Astrocyte (in vitro differentiated cells and primary cell): ENCODE data around the gene TMCO6. TPM values are rescaled to one million over a fixed set of nuclear protein-coding genes. Genes with fewer than 3 reads are reported as not detected.

ENCODE experiments used
- DNase-seq: peaks from one replicate; pipeline ENCODE4 v3.0.0-alpha.2; 2010; ENCODE audit warnings: low read depth
- FAIRE-seq: peaks from 2 replicates; lab custom pipeline; 2011; peaks lifted over from hg19 to GRCh38; lab: Jason Lieb, UNC
- H2AFZ ChIP-seq: 2 replicates; pipeline ENCODE4 v1.6.0; 2012; ENCODE audit warnings: low read depth, low read length, inconsistent platforms
- H3K27ac ChIP-seq: 2 replicates; pipeline ENCODE4 v1.5.1; 2011; ENCODE audit warnings: low read depth, low read length, inconsistent platforms
- H3K27me3 ChIP-seq: 2 replicates; pipeline ENCODE4 v1.6.0; 2011; ENCODE audit warnings: low read length, inconsistent platforms; ENCODE audit not compliant: insufficient read depth
- H3K36me3 ChIP-seq: 2 replicates; pipeline ENCODE4 v1.5.1; 2011; ENCODE audit warnings: low read length, inconsistent platforms; ENCODE audit not compliant: insufficient read depth
- H3K4me1 ChIP-seq: 2 replicates; pipeline ENCODE4 v1.5.1; 2011; ENCODE audit warnings: low read length, inconsistent platforms; ENCODE audit not compliant: insufficient read depth
- H3K4me2 ChIP-seq: 2 replicates; pipeline ENCODE4 v1.6.0; 2012; ENCODE audit warnings: low read length, inconsistent platforms
- H3K4me3 ChIP-seq: 2 replicates; pipeline ENCODE4 v1.5.1; 2011; ENCODE audit warnings: low read depth, mild to moderate bottlenecking, low read length, inconsistent platforms; ENCODE audit not compliant: insufficient read depth
- H3K79me2 ChIP-seq: 2 replicates; pipeline ENCODE4 v1.6.0; 2012; ENCODE audit warnings: mild to moderate bottlenecking, low read length, inconsistent platforms; ENCODE audit not compliant: insufficient read depth
- H3K9ac ChIP-seq: 2 replicates; pipeline ENCODE4 v1.6.0; 2012; ENCODE audit warnings: mild to moderate bottlenecking, low read length, inconsistent platforms
- H3K9me3 ChIP-seq: 2 replicates; pipeline ENCODE4 v1.5.1; 2012; ENCODE audit warnings: low read depth, mild to moderate bottlenecking, low read length, inconsistent platforms; ENCODE audit not compliant: insufficient read depth
- H4K20me1 ChIP-seq: 2 replicates; pipeline ENCODE4 v1.6.0; 2012; ENCODE audit warnings: low read length, inconsistent platforms; ENCODE audit not compliant: insufficient read depth
- H3K27ac Mint-ChIP-seq: one replicate; pipeline ENCODE4 v1.8.0; 2021; ENCODE audit warnings: mild to moderate bottlenecking, mixed read lengths; ENCODE audit not compliant: unreplicated experiment
- H3K27me3 Mint-ChIP-seq: one replicate; pipeline ENCODE4 v1.8.0; 2021; ENCODE audit warnings: low read depth, mixed read lengths; ENCODE audit not compliant: unreplicated experiment
- H3K36me3 Mint-ChIP-seq: one replicate; pipeline ENCODE4 v1.8.0; 2021; ENCODE audit warnings: low read depth, mixed read lengths; ENCODE audit not compliant: unreplicated experiment
- H3K4me1 Mint-ChIP-seq: one replicate; pipeline ENCODE4 v1.8.0; 2021; ENCODE audit warnings: low read depth, mixed read lengths; ENCODE audit not compliant: unreplicated experiment
- H3K4me3 Mint-ChIP-seq: one replicate; pipeline ENCODE4 v1.8.0; 2021; ENCODE audit warnings: mild to moderate bottlenecking, moderate library complexity, mixed read lengths; ENCODE audit not compliant: unreplicated experiment
- H3K9me3 Mint-ChIP-seq: one replicate; pipeline ENCODE4 v1.8.0; 2021; ENCODE audit warnings: mild to moderate bottlenecking, mixed read lengths; ENCODE audit not compliant: unreplicated experiment
- EZH2 ChIP-seq: IDR thresholded peaks from 2 replicates; pipeline ENCODE4 v1.6.1; 2012; ENCODE audit warnings: mild to moderate bottlenecking, low read length, inconsistent platforms; ENCODE audit not compliant: insufficient read depth
- total RNA-seq: library from RNA; stranded (reverse); gene quantifications from 2 replicates; pipeline ENCODE4 v1.2.1, GENCODE V29; 2021
- TF ChIP-seq, protein P1 (sequence below): IDR thresholded peaks from 2 replicates; pipeline ENCODE4 v1.5.1; 2011; ENCODE audit warnings: low read depth, mild to moderate bottlenecking, inconsistent platforms, low read length, moderate library complexity; ENCODE audit not compliant: insufficient read depth

The TMCO6 gene
- total RNA-seq, 1 donor from 2014 or later = 7.0 TPM

DNA sequence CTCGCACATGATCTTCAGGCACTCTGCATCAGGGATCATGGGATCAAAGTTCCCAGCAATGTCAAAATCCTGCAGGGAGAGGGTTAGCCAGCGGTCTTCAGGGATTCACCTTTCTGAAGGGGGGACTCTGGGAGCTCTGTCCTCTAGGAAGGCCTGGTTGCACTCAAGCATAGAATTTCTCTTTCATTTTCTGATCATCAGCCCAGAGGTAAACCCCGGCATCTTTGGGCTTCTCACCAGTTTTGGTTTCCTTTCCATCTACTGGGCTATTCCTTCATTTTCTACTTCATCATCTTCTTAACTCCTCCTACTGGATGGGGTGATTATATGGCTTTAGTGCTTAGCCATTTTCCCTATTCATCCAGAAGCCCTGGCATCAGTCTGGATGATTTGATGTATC, 38.7 kb downstream of the TMCO6 start:
- TF ChIP-seq, protein P1, sequence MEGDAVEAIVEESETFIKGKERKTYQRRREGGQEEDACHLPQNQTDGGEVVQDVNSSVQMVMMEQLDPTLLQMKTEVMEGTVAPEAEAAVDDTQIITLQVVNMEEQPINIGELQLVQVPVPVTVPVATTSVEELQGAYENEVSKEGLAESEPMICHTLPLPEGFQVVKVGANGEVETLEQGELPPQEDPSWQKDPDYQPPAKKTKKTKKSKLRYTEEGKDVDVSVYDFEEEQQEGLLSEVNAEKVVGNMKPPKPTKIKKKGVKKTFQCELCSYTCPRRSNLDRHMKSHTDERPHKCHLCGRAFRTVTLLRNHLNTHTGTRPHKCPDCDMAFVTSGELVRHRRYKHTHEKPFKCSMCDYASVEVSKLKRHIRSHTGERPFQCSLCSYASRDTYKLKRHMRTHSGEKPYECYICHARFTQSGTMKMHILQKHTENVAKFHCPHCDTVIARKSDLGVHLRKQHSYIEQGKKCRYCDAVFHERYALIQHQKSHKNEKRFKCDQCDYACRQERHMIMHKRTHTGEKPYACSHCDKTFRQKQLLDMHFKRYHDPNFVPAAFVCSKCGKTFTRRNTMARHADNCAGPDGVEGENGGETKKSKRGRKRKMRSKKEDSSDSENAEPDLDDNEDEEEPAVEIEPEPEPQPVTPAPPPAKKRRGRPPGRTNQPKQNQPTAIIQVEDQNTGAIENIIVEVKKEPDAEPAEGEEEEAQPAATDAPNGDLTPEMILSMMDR = no peak
- TF ChIP-seq EZH2 = no peak
- no peak overlapping the region for H3K27ac Mint-ChIP-seq
- DNase-seq (no peak), FAIRE-seq (no peak)
- Histone ChIP-seq H3K4me2 (no peak overlapping the region), H3K9ac (no peak overlapping the region), H3K36me3 (peaks cover 66% of the 10 kb centered on the region), H3K79me2 (no peaks in the 10 kb centered on the region), H3K27ac (no peak overlapping the region), H3K4me3 (no peak overlapping the region), H4K20me1 (peaks cover 6% of the 10 kb centered on the region), H3K4me1 (no peaks in the 10 kb centered on the region), H3K27me3 (no peaks in the 10 kb centered on the region), H3K9me3 (no peaks in the 10 kb centered on the region), H2AFZ (no peak overlapping the region)
- no peak overlapping the region for H3K4me3 Mint-ChIP-seq
- no peaks in the 10 kb centered on the region for H3K27me3 Mint-ChIP-seq
- H3K4me1 Mint-ChIP-seq = no peaks in the 10 kb centered on the region
- H3K9me3 Mint-ChIP-seq = no peaks in the 10 kb centered on the region
- H3K36me3 Mint-ChIP-seq = peaks cover 26% of the 10 kb centered on the region

DNA sequence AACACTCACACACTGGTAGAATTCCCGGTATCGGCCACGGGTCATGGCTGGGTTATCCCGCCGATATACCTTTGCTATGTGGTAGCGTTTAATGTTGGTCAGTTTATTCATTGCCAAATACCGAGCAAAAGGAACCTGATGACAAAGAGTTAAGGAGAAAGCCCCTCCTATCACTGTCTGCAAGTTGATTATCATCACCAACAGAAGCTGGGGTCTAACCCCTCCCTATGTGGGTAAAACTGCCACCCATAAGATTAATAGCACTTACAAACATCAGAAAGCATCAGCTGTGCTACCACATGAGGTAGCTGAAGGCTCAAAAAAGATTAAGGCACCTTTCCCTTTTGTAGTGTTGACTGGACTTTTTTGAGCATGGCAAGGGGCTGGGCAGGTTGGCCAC, 39.7 kb downstream of the TMCO6 start:
- peaks cover 68% of the 10 kb centered on the region for H3K36me3 ChIP-seq

DNA sequence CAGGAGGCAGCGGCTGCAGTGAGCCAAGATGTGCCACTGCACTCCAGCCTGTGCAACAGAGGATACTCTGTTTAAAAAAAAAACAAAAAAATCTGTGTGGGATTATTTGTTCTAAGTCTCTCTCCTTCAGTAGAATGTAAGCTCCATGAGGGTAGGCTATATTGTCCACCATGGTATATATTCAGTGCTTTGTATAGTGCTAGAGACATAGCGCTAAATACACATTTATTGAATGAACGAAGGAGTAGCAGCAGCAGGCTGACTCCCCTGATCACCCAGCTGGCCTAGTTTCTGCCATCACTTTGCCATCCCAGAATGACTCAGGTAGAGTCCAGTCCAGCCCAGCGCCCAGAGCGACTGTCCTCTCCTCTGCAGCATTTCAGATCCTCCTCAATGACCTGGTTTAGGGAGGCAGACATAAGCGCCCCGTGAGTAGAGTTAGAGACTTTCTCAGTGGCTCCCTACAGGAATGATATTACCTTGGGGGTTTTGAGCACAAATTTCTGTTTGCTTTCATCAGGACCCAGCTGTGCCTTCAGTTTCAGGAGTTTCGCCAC, 51.2 kb downstream of the TMCO6 start:
- H2AFZ ChIP-seq = peak overlapping the region; percentile 96
- no peaks in the 10 kb centered on the region for H3K9me3 ChIP-seq
- Mint-ChIP-seq H3K36me3 (peaks cover 9% of the 10 kb centered on the region), H3K9me3 (no peaks in the 10 kb centered on the region), H3K4me1 (peaks cover 15% of the 10 kb centered on the region), H3K27ac (peak overlapping the region; percentile 82), H3K27me3 (no peaks in the 10 kb centered on the region), H3K4me3 (peak overlapping the region; percentile 96)
- peaks cover 10% of the 10 kb centered on the region for H3K4me1 ChIP-seq
- peak overlapping the region; percentile 92 for H3K4me2 ChIP-seq
- no peaks in the 10 kb centered on the region for H3K27me3 ChIP-seq
- H3K4me3 ChIP-seq = peak overlapping the region; percentile 98
- H4K20me1 ChIP-seq = peaks cover 15% of the 10 kb centered on the region
- FAIRE-seq (no peak), DNase-seq (no peak)
- peaks cover 82% of the 10 kb centered on the region for H3K79me2 ChIP-seq
- no peak for TF ChIP-seq EZH2
- TF ChIP-seq, protein P1 = no peak
- peaks cover 31% of the 10 kb centered on the region for H3K36me3 ChIP-seq
- H3K9ac ChIP-seq = peak overlapping the region; percentile 97
- peak overlapping the region; percentile 76 for H3K27ac ChIP-seq

More for the DNA sequence above, 39.7 kb downstream of the TMCO6 start:
- H3K9ac ChIP-seq = no peak overlapping the region
- TF ChIP-seq EZH2 = no peak
- TF ChIP-seq, protein P1 = no peak
- H2AFZ ChIP-seq = no peak overlapping the region
- no peak overlapping the region for H3K27ac ChIP-seq
- H3K9me3 ChIP-seq = no peaks in the 10 kb centered on the region
- H4K20me1 ChIP-seq = peaks cover 12% of the 10 kb centered on the region
- H3K4me1 ChIP-seq = no peaks in the 10 kb centered on the region
- Mint-ChIP-seq H3K36me3 (peaks cover 27% of the 10 kb centered on the region), H3K4me1 (no peaks in the 10 kb centered on the region), H3K27ac (no peak overlapping the region), H3K4me3 (no peak overlapping the region), H3K27me3 (no peaks in the 10 kb centered on the region), H3K9me3 (no peaks in the 10 kb centered on the region)
- no peak overlapping the region for H3K4me3 ChIP-seq
- FAIRE-seq = no peak
- H3K79me2 ChIP-seq = no peaks in the 10 kb centered on the region
- H3K27me3 ChIP-seq = no peaks in the 10 kb centered on the region
- no peak overlapping the region for H3K4me2 ChIP-seq
- no peak for DNase-seq
